RPMI7951 (cell line): Measurements from ENCODE around the gene KLHL36. TPM values are rescaled to one million over a fixed set of nuclear protein-coding genes. Genes with fewer than 3 reads are reported as not detected.

Experiments used
- DNase-seq: peaks from one replicate; pipeline ENCODE4 v3.0.0-alpha.2; 2012; ENCODE audit warnings: low read depth
- total RNA-seq: library from RNA; depleted of rRNA; stranded (reverse); fragments of >200 nt; shearing (Covaris generic); gene quantifications from 2 replicates; pipeline ENCODE4 v1.2.3, GENCODE V29; 2014

The KLHL36 gene
- total RNA-seq, 1 experiment from 2014 or later = 28.4 TPM

GRCh38 chr16:84648595-84649510 lies 542 bp downstream of the KLHL36 start:
- DNase-seq = no peak

- DNase-seq = no peak
Measured at GRCh38 chr16:84649511-84649861, 1.2 kb downstream of the KLHL36 start.

- DNase-seq = peak; percentile 42
Measured at GRCh38 chr16:84650062-84650991, 2.0 kb downstream of the KLHL36 start.

- DNase-seq = no peak
Measured at GRCh38 chr16:84652566-84652965, 4.3 kb downstream of the KLHL36 start.

- DNase-seq = no peak
Measured at GRCh38 chr16:84654238-84654637, 5.9 kb downstream of the KLHL36 start.

GRCh38 chr16:84654998-84655397 lies 6.7 kb downstream of the KLHL36 start:
- DNase-seq = no peak

- DNase-seq = no peak
Measured at GRCh38 chr16:84656649-84657048, 8.3 kb downstream of the KLHL36 start.

GRCh38 chr16:84657229-84657837 lies 9.0 kb downstream of the KLHL36 start:
- no peak for DNase-seq

GRCh38 chr16:84658690-84659089 lies 10.4 kb downstream of the KLHL36 start:
- no peak for DNase-seq

GRCh38 chr16:84659656-84660300 lies 11.5 kb downstream of the KLHL36 start:
- DNase-seq = no peak

- no peak for DNase-seq
Measured at GRCh38 chr16:84660973-84661372, 12.7 kb downstream of the KLHL36 start.

GRCh38 chr16:84661418-84662060 lies 13.2 kb downstream of the KLHL36 start:
- no peak for DNase-seq

GRCh38 chr16:84662471-84662870 lies 14.2 kb downstream of the KLHL36 start:
- DNase-seq = no peak

GRCh38 chr16:84663433-84664101 lies 15.3 kb downstream of the KLHL36 start:
- no peak for DNase-seq

- DNase-seq = no peak
Measured at GRCh38 chr16:84665359-84665758, 17.0 kb downstream of the KLHL36 start.

GRCh38 chr16:84665843-84666242 lies 17.5 kb downstream of the KLHL36 start:
- no peak for DNase-seq

- DNase-seq = no peak
Measured at GRCh38 chr16:84667600-84668309, 19.4 kb downstream of the KLHL36 start.

GRCh38 chr16:84670063-84670462 lies 21.8 kb downstream of the KLHL36 start:
- no peak for DNase-seq

GRCh38 chr16:84672276-84673202 lies 24.2 kb downstream of the KLHL36 start:
- peak; percentile 60 for DNase-seq
